GM12878 (cell line): ENCODE measurements around the gene C11orf65. TPM values are rescaled to one million over a fixed set of nuclear protein-coding genes. Genes with fewer than 3 reads are reported as not detected.

ENCODE experiments used
- BHLHE40 ChIP-seq, 2 experiments: fragments of 450-650 bp in 1 of 2; IDR thresholded peaks; 2 replicates each; pipeline ENCODE4 v1.6.1; 2011 to 2017; ENCODE audit warnings: low read depth in 2 of 2, borderline replicate concordance in 1 of 2, improper control_type of control experiment in 1 of 2, low read length in 1 of 2, mild to moderate bottlenecking in 1 of 2
- CHD4 ChIP-seq: fragments of 200-600 bp; sonication (generic); IDR thresholded peaks from 2 replicates; pipeline ENCODE4 v1.6.1; 2016; ENCODE audit warnings: mild to moderate bottlenecking
- E4F1 ChIP-seq: fragments of 450-650 bp; IDR thresholded peaks from 2 replicates; pipeline ENCODE4 v1.6.1; 2018; ENCODE audit warnings: borderline replicate concordance, mild to moderate bottlenecking; ENCODE audit not compliant: partially characterized antibody
- EZH2 ChIP-seq: IDR thresholded peaks from 2 replicates; pipeline ENCODE4 v1.6.1; 2012; ENCODE audit warnings: low read depth, mild to moderate bottlenecking, control low read depth, inconsistent platforms, low read length, borderline replicate concordance; ENCODE audit not compliant: control insufficient read depth
- HCFC1 ChIP-seq: fragments of 150-350 bp; IDR thresholded peaks from 2 replicates; pipeline ENCODE4 v1.6.1; 2014; ENCODE audit warnings: low read length
- LARP7 ChIP-seq: fragments of 450-650 bp; IDR thresholded peaks from 2 replicates; pipeline ENCODE4 v1.6.1; 2017; ENCODE audit warnings: mild to moderate bottlenecking
- NFYA ChIP-seq: IDR thresholded peaks from 2 replicates; pipeline ENCODE4 v1.6.1; 2011; ENCODE audit warnings: low read depth, mild to moderate bottlenecking, low read length, improper control_type of control experiment, borderline replicate concordance
- NKRF ChIP-seq: fragments of 450-650 bp; conservative IDR thresholded peaks from 2 replicates; pipeline ENCODE4 v1.6.1; 2017; ENCODE audit warnings: mild to moderate bottlenecking, moderate library complexity
- NR2F1 ChIP-seq: fragments of 450-650 bp; conservative IDR thresholded peaks from 2 replicates; pipeline ENCODE4 v1.6.1; 2017; ENCODE audit warnings: mild to moderate bottlenecking
- POLR2AphosphoS5 ChIP-seq: IDR thresholded peaks from 2 replicates; pipeline ENCODE4 v1.6.1; 2011; ENCODE audit warnings: mild to moderate bottlenecking, low read length, inconsistent platforms
- TAF1 ChIP-seq: IDR thresholded peaks from 2 replicates; pipeline ENCODE4 v1.6.1; 2011; ENCODE audit warnings: mild to moderate bottlenecking, low read depth, low read length, borderline replicate concordance
- TCF3 ChIP-seq: IDR thresholded peaks from 2 replicates; pipeline ENCODE4 v1.6.1; 2012; ENCODE audit warnings: low read depth, mild to moderate bottlenecking, low read length, borderline replicate concordance; ENCODE audit not compliant: insufficient read depth
- YBX1 ChIP-seq: fragments of 450-650 bp; IDR thresholded peaks from 2 replicates; pipeline ENCODE4 v1.6.1; 2016; ENCODE audit warnings: antibody characterized with exemption
- ZBTB40 ChIP-seq: fragments of 450-650 bp; IDR thresholded peaks from 2 replicates; pipeline ENCODE4 v1.6.1; 2016; ENCODE audit warnings: mild to moderate bottlenecking, moderate library complexity, borderline replicate concordance
- ZNF217 ChIP-seq: fragments of 450-650 bp; IDR thresholded peaks from 2 replicates; pipeline ENCODE4 v1.6.1; 2017; ENCODE audit warnings: antibody characterized with exemption, mild to moderate bottlenecking
- ZNF384 ChIP-seq: IDR thresholded peaks from 2 replicates; pipeline ENCODE4 v1.6.1; 2012; ENCODE audit warnings: low read depth, mild to moderate bottlenecking, low read length, improper control_type of control experiment, borderline replicate concordance
- polyA plus RNA-seq, 11 experiments: library from polyadenylated mRNA; depleted of rRNA in 4 of 11; unstranded in 6 of 11; stranded (reverse) in 5 of 11; fragments of >200 nt; fragmentation: Nextera tagmentation in 4 of 11; fragmentation: Illumina TruSeq in 1 of 11; extraction: Ambion mirVana in 4 of 11; extraction: Trizol in 1 of 11; gene quantifications; 1 replicate in 1 of 11; 2 replicates in 10 of 11; pipeline versions ENCODE4 v1.2.1 to v1.2.3, GENCODE V29; 2011 to 2016; ENCODE audit warnings: inconsistent platforms in 2 of 11, missing spikeins in 2 of 11, low read depth in 1 of 11
- total RNA-seq, 4 experiments: library from RNA; depleted of rRNA in 3 of 4; stranded (reverse); fragments of >200 nt in 3 of 4; fragmentation: Illumina TruSeq in 1 of 4; extraction: Trizol in 1 of 4; gene quantifications; 2 replicates each; pipeline versions ENCODE4 v1.2.1 to v1.2.3, GENCODE V29; 2013 to 2021

C11orf65 gene
- total and polyA plus RNA-seq, 10 of the 15 experiments (the other 5 are each of a cell fraction or from before 2014, with no cell fraction given) = 0.71 to 2.0 (median 1.2) TPM

DNA sequence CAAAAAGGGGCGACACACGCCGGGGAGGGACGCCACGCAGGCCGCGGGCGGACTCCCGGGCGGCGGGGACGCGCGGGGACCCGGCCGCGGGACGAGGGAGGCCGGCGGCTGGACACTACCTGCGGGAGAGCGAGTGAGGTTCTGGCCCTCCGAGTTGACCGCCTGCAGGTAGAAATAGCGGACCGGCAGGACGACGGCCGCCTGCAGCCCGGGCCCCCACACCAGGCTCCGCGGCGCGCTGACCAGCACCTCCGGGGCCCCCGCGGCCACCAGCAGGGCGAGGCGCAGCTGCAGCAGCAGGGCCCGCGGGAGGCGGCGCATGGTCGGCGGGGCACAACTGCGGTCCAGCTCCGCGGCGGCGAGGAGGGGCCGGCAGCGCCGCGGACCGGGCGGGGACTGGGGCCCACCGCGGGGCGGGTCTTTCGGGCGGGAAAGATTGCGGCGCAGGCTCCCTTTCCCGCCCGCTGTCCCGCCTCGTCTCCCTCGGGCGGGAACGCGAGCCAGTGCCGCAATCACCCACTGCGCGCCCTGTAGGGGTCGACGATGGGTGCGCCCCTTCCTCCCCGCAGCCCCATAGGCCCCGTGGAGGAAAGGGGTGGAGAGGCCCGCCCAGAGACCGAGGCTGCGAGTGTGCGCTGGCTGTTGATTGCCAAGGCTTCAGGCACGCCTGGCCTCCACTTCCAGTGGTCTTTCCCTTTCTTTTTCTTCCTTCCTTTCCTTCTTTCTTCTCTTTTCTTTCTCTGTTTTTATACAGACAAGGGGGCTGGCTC, 30.9 kb upstream of the C11orf65 start, which contains the start of gene POGLUT3 (continued):
- TF ChIP-seq ZBTB40 (no peak; the same call in 1 of the 2 replicates), E4F1 (no peak), EZH2 (no peak), TAF1 (no peak; the same call in 1 of the 2 replicates), HCFC1 (no peak), TCF3 (0 out of 2 replicates have a peak, but pooled peaks have one; percentile 42), YBX1 (no peak), NFYA (no peak), POLR2AphosphoS5 (no peak), CHD4 (no peak), NKRF (peak; percentile 78; the same call in 1 of the 2 replicates), NR2F1 (peak; percentile 60), LARP7 (peak; percentile 93), ZNF217 (0 out of 2 replicates have a peak, but pooled peaks have one; percentile 61), BHLHE40 (IDR thresholded peaks at IDR 0.05; ENCODE audit: borderline replicate concordance in 1 of 2, low read depth in 2 of 2, low read length in 1 of 2) (peak; percentile 9 to 27; a peak in 1 of 4 replicates), ZNF384 (no peak)
